Esophagus squamous epithelium (tissue), 5 donors: Measurements from ENCODE around the gene ENOPH1. TPM values are rescaled to one million over a fixed set of nuclear protein-coding genes. Genes with fewer than 3 reads are reported as not detected.

ENCODE experiments used
- DNase-seq: peaks from one replicate; lab custom pipeline; 2025; lab: John Stamatoyannopoulos, UW
- H3K27ac ChIP-seq, 4 donors: fragments of 200-600 bp; sonication (generic); one replicate each; pipeline ENCODE4 v1.5.1; 2016 to 2019; ENCODE audit warnings: mild to moderate bottlenecking in 1 of 4
- H3K27me3 ChIP-seq, 4 donors: fragments of 200-600 bp; sonication (generic); 1 replicate in 3 of 4; 2 replicates in 1 of 4; pipeline versions ENCODE4 v1.5.1 to v1.6.0; 2017 to 2021; ENCODE audit warnings: antibody characterized with exemption in 1 of 4
- H3K36me3 ChIP-seq, 3 donors: fragments of 200-600 bp; sonication (generic); one replicate each; pipeline ENCODE4 v1.5.1; 2016 to 2019
- H3K4me1 ChIP-seq, 3 donors: fragments of 200-600 bp; sonication (generic); one replicate each; pipeline ENCODE4 v1.5.1; 2017 to 2019
- H3K4me3 ChIP-seq, 4 donors: fragments of 200-600 bp; sonication (generic); 1 replicate in 3 of 4; 2 replicates in 1 of 4; pipeline ENCODE4 v1.5.1; 2016 to 2019; ENCODE audit warnings: mild to moderate bottlenecking in 2 of 4, moderate library complexity in 1 of 4
- H3K9me3 ChIP-seq, 3 donors: fragments of 200-600 bp; sonication (generic); one replicate each; pipeline ENCODE4 v1.5.1; 2016 to 2019
- CTCF ChIP-seq, 6 experiments: fragments of 450-650 bp in 4 of 6; fragments of 200-600 bp in 2 of 6; sonication (generic) in 2 of 6; IDR thresholded peaks; one replicate each; pipeline ENCODE4 v1.5.1; 2016 to 2019; ENCODE audit warnings: antibody characterized with exemption in 6 of 6, mild to moderate bottlenecking in 4 of 6, moderate library complexity in 4 of 6
- POLR2A ChIP-seq, 4 donors: fragments of 450-650 bp; IDR thresholded peaks; one replicate each; pipeline ENCODE4 v1.6.1; 2017; ENCODE audit warnings: antibody characterized with exemption in 4 of 4, mild to moderate bottlenecking in 4 of 4, moderate library complexity in 3 of 4
- WGBS, 2 donors: methylation state at CpG; one replicate each; pipeline ENCODE4 v1.1.5; 2018; 5-methylcytosine and 5-hydroxymethylcytosine counted together
- intact Hi-C: fragments of 100-400 bp; cut with DNase I; formaldehyde crosslinking; loops from one replicate; pipeline ENCODE4 v1.15.0; 2022
- total RNA-seq, 4 donors: library from RNA; depleted of rRNA; stranded (reverse); fragments of >200 nt; gene quantifications; one replicate each; pipeline ENCODE4 v1.1.0, GENCODE V29; 2016
- donor health status: DM: yes; HTN: yes; CAD: no.

The ENOPH1 gene
- total RNA-seq, 4 donors from 2014 or later = 21.3 to 39.8 (median 29.9) TPM

GRCh38 chr4:82479562-82479961, 49.2 kb downstream of the ENOPH1 start:
- Histone ChIP-seq H3K4me1 (peaks cover 0 to 12% (median 0%) of the 10 kb centered on the region in 3 donors), H3K27ac (no peak overlapping the region), H3K4me3 (no peak overlapping the region), H3K9me3 (no peaks in the 10 kb centered on the region), H3K27me3 (no peaks in the 10 kb centered on the region), H3K36me3 (no peaks in the 10 kb centered on the region)
- 93 to 96% methylated on average over 13 of the region's 14 CpGs for WGBS, 2 donors
- no peak for DNase-seq
- intact Hi-C loops = no loop called here
- TF ChIP-seq CTCF (IDR thresholded peaks at IDR 0.05) (no peak), POLR2A (IDR thresholded peaks at IDR 0.05) (no peak)

DNA sequence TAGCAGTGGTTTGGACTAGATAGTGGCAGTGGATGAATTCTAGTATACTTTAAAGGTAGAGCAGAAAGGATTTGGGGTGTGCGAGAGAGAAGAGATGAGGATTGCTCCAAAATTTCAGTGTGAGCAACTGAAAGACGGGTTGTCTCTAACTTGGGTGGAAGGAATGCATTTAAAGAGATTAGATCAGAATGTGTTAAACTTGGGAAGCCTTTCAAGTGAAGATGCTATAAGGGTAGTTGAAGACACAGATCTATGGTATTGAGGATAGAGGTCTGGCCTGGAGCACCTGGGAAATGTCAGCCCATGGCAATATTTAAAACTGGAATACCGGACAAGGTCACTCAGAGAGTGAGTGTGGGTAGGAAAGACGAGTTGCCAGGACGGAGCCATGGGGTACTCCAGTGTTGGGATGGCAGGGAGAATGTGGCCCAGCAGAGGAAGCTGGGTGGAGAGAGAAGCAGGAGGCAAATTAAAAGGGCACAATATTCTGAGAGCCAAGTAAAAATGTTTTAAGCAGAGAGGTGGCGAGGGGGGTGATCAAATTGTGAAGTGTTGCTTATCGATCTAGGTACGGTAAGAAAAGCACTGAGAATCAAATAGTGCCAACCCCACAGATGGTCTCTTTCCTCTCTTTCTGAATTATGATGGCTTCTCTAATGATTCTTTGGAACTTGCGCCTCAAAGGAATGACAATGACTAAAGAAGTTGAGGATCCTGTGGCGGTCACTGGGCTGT, 50.5 kb downstream of the ENOPH1 start:
- no peak for DNase-seq
- intact Hi-C loops = no loop called here
- H3K27ac ChIP-seq = no peak overlapping the region
- no peaks in the 10 kb centered on the region for H3K27me3 ChIP-seq
- no peak overlapping the region for H3K4me3 ChIP-seq
- 94 to 95% methylated on average over 10 of the region's 10 CpGs for WGBS, 2 donors
- TF ChIP-seq CTCF (IDR thresholded peaks at IDR 0.05) (no peak), POLR2A (IDR thresholded peaks at IDR 0.05) (no peak)
- H3K36me3 ChIP-seq = no peaks in the 10 kb centered on the region
- no peaks in the 10 kb centered on the region for H3K9me3 ChIP-seq
- peaks cover 0 to 13% (median 0%) of the 10 kb centered on the region in 3 donors for H3K4me1 ChIP-seq

- no peak for DNase-seq
- H3K9me3 ChIP-seq = no peaks in the 10 kb centered on the region
- no peak overlapping the region for H3K27ac ChIP-seq
- intact Hi-C loops = no loop called here
- no peak overlapping the region for H3K4me3 ChIP-seq
- peaks cover 0 to 15% (median 0%) of the 10 kb centered on the region in 3 donors for H3K4me1 ChIP-seq
- no peaks in the 10 kb centered on the region for H3K27me3 ChIP-seq
- WGBS, 2 donors = 77 to 87% methylated on average over 6 of the region's 6 CpGs
- TF ChIP-seq POLR2A (IDR thresholded peaks at IDR 0.05) = no peak
- no peak for TF ChIP-seq CTCF (IDR thresholded peaks at IDR 0.05)
- H3K36me3 ChIP-seq = no peaks in the 10 kb centered on the region
Observed at GRCh38 chr4:82481506-82481840, 51.1 kb downstream of the ENOPH1 start.

DNA sequence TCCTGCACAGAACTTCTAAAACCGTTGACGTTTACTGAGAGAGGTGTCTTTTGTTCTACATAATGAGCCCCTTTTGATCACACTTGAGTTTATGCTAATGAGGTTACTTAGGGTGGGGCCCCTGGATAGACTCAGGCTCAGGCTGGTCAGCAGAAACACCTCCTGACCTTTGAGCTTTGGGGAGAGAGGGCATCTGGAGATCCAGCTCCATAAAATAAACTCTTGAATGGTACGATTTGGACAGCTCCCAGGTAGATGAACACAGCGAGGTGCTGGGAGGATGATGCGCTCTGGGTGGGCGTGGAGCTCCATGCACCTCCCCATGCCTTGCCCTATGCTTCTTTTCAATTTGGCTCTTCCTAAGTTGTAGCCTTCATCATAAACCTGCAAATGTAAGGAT, 52.0 kb downstream of the ENOPH1 start:
- WGBS, 2 donors = 86 to 87% methylated on average over 6 of the region's 6 CpGs
- no peaks in the 10 kb centered on the region for H3K36me3 ChIP-seq

More for the DNA sequence above, 52.0 kb downstream of the ENOPH1 start:
- Histone ChIP-seq H3K27me3 (no peaks in the 10 kb centered on the region), H3K4me3 (no peak overlapping the region), H3K9me3 (no peaks in the 10 kb centered on the region), H3K4me1 (peaks cover 0 to 17% (median 0%) of the 10 kb centered on the region in 3 donors), H3K27ac (no peak overlapping the region)
- no peak for DNase-seq
- no peak for TF ChIP-seq CTCF (IDR thresholded peaks at IDR 0.05)
- no peak for TF ChIP-seq POLR2A (IDR thresholded peaks at IDR 0.05)
- intact Hi-C loops = no loop called here
